NCI-H146 treated with DMSO at 0.1 percent for 48 hours (cell line): Measurements from ENCODE around the gene MLLT10.

Experiments
- DNase-seq: peaks from one replicate; lab custom pipeline; 2025; ENCODE audit not compliant: unreplicated experiment; lab: John Stamatoyannopoulos, UW

Gene MLLT10

DNA sequence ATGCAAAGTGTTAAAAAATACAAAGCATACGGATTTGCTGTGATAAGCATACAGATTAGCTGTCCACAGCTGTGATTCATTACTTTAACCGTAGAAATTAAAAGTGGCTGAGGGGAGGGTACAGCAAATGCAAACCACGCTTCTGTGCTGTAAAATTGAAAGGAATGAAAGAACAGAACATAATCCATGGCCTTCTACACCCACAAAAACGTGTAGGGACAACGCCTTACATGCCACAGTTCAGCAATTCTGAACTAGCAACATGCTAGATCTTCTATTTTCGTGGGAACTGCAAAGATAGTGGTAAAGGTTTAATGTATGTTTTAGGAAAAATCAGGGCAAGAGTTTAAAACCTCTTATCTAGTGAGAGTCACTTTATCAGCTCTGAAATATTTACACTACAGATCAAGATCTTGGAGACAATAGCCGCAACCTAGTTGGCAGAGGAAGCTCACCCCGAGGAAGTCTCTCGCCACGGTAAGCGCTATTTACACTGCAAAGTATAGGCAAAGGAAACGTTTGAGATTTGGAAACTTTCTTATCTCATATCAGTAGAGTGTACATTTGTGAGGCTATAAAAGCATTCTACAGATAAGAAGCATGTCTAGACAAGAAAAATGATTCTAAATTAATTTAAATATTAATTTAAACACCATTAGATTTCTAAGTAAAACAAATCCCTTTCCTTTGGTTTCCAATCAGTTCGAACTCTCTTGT is 193.6 kb downstream of the MLLT10 start:
- no peak for DNase-seq

DNA sequence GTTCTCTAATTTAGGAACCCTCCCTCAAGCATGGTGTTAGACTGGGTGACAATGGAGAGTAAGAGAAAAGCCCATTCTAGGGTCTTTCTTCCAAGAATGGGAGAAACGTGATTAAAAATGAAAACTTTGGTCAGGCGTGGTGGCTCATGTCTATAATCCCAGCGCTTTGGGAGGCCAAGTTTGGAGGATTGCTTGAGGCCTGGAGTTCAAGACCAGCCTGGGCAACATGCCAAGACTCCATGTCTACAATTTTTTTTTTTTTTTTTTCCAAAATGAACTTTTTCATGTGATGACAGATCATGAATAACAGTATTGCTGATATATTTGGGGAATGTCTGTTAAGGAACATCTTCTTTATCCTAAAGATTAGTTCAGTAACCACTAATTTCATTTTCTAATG is 194.6 kb downstream of the MLLT10 start:
- no peak for DNase-seq

DNA sequence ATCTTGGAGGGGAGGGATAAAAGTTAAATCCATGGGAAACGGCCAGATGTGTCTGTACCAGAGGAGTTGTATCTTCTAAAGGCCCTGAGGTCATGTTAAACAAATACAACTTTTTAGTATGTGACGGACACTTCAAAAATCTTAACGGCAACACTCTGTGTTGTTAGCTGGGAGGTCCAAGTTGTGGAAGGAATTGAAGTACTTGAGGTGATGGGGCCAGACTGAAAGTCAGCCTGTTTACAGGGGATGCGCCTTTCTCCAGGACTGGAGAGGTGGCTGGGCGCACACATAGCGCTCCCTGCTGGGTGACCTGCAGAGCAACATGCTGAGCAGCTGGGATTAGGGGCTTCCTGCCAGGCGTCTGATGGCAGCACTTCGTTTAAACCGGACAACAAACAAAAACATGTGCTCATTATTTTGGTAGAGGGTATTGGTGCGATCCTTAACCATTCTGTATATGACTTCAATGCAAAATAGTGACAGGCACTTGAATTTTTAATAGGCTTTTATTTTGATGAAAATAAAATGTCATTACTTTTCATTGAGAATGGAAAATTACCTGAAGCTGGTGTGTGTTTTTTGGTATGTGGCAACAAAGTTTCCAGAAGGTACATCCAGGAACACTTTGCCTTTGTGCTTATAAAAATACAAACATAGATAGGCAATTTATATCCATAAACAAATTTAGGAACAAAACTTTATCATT is 198.2 kb downstream of the MLLT10 start:
- DNase-seq, result peak; percentile 62

DNA sequence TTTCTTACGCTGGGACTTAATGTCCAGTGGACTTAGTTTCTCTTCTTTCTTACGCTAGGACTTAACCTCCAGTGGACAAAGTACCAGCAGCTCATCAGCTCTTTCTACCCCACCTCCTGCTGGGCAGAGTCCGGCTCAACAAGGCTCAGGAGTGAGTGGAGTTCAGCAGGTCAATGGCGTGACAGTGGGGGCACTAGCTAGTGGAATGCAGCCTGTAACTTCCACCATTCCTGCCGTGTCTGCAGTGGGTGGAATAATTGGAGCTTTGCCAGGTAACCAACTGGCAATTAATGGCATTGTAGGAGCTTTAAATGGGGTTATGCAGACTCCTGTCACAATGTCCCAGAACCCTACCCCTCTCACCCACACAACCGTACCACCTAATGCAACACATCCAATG is 199.7 kb downstream of the MLLT10 start:
- DNase-seq, result no peak

DNA sequence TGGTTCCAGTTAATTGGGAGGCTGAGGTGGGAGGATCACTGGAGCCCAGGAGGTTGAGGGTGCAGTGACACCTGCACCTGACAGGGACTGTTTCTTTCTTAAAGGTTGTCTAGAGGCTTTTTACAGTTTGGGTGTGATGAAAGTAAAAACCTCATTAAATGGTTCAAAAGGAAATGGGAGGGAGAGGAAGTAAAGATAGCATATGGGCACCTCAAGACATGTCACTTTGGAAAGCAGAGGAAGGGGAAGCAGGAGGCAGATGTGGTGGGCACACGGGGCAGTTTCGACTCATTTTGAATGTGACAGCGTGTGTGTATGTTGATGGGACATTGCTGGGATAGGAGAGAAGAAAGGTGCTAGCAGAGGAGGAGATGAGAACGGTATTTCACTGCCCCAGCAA is 203.1 kb downstream of the MLLT10 start:
- DNase-seq, result no peak

DNA sequence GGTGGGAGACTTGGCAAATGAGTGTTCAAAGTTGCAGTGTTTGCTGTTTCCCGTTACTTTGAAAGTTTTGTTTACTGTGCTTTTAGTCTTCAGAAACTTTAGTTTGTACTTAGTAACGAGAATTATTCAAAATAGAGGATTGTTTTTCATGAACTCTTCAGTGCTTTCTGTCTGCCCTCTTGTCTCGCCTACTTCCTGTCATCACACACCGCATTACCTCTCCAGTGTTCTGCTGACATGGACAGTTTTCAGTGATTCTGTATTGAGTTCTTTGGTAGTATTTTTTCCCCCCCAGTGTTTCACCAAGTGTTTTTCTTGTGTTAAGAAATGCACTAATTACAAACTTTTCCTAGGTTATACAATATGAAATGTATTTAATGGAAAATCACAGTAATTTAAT is 207.0 kb downstream of the MLLT10 start:
- DNase-seq, result no peak

DNA sequence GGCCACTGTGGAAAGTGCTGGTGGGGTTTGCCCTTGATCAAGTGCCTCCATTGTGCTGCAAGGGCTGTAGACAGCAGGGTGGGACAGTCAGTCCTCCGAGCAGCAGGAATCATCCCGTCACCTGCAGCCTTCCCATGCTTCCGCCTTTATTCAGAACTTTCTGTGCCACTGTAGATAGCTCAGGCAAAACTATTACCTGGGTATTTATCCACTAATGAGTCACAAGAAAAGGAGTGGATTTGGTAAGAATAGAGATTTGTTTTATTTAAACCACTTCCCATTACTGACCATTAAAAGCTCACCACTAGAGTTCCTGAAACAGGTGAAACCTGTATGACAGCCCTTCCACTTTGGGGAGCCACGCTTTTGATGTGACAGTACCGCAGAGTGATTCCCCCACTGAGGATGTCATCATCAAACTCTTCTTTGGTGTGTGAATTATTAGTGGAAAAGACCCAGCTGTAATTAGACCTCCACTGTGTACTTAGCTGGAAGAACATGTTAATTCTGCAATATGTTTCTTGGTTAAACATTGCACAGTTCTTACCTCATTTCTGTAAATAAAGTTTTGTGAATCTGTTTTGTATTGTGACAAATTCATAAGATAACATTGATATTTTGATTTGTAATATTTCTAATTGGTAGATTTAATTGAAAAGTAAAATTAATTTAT is 208.8 kb downstream of the MLLT10 start:
- DNase-seq, result no peak

DNA sequence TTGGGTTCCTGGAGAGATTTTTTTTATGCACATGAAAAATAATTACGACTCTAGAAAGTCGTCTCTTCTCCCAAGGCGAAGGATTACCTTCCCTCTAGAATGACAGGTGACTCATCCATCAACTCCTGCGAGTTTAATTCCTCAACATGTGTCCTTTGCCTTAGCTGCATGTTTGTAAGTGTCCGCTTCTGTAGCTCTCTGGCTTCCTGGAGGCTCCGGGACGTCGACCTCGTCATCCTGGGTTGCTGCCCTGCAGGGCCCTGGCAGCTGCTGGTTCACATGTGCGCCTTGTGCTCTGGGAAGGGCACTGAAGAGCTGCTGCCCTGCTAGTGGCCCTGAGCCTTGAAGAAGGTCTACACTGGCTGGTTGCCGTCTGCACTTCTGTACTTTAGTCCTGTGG is 210.2 kb downstream of the MLLT10 start:
- DNase-seq, result no peak

DNA sequence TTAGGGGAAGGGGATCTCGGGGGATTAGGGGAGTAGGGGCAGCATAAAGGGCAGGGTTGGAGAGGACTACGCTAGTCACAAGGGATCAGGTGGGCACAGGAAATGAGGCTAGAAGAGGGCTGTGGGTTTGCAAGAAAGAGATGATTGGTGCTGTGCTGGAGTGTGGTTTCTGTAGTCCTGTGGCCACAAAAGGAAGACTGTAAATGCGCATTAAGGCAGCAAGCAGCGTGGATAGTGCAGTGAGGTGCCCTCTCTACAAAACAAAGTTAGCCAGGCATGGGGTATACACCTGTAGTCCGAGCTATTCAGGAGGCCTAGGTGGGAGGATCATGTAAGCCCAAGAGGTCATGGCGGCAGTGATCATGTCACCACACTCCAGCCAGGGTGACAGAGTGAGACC is 212.1 kb downstream of the MLLT10 start:
- no peak for DNase-seq

DNA sequence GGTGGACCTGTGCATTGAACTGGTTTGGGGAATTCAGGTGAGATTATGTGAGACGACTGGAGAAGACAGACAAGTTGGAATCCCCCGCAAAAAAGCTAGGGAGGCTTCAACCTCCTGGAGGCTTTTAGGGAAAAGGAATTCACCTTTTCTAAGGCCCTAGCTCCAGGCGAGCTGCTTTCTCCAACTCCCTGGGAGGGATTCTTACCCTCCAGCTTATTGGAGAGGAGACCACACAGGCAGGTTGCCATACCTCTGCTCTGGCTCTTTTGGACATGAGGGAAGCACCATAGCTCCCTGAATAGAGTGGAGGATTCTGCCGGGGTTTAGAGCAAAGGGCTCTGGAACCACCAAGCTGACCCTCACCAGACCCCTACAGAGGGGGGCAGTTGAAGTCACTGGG is 213.8 kb downstream of the MLLT10 start:
- no peak for DNase-seq

DNA sequence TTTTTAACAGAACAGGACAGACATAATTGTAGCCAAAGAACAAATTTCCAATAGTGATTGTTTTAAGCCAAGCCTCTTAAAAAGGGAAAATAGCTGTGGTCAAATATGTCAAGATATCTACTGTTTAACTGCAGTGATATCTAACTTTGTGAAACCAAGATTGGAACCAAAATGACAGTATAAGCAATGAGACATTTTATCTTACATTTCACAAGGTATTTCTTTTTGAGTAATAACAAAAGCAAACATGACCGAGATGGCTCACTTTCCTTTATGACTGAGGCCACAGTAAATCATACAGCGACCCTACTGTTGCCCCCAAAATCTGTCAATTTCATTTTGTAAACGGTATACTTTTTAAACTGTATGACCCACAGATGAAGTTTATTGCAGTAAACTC is 215.8 kb downstream of the MLLT10 start:
- no peak for DNase-seq

DNA sequence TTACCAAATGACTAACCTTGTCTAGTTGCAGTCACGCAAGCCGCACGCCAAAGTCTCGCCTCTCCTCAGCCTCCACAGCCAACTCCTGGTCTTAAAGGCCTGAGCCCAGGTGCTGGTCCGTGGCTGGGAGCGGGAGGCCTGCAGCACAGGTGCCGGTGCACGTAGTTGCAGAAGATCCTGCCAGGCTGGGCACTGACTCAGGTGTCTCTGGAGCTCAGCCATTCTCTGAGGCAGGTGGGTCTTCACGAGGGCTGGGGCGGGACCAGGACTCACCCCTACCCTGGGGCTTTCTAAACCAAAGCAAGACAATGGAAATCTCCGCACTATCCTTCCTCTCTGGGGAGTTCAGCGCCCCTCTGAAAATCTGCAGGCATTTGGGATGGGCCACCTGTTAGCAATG is 216.4 kb downstream of the MLLT10 start:
- DNase-seq, result no peak

DNA sequence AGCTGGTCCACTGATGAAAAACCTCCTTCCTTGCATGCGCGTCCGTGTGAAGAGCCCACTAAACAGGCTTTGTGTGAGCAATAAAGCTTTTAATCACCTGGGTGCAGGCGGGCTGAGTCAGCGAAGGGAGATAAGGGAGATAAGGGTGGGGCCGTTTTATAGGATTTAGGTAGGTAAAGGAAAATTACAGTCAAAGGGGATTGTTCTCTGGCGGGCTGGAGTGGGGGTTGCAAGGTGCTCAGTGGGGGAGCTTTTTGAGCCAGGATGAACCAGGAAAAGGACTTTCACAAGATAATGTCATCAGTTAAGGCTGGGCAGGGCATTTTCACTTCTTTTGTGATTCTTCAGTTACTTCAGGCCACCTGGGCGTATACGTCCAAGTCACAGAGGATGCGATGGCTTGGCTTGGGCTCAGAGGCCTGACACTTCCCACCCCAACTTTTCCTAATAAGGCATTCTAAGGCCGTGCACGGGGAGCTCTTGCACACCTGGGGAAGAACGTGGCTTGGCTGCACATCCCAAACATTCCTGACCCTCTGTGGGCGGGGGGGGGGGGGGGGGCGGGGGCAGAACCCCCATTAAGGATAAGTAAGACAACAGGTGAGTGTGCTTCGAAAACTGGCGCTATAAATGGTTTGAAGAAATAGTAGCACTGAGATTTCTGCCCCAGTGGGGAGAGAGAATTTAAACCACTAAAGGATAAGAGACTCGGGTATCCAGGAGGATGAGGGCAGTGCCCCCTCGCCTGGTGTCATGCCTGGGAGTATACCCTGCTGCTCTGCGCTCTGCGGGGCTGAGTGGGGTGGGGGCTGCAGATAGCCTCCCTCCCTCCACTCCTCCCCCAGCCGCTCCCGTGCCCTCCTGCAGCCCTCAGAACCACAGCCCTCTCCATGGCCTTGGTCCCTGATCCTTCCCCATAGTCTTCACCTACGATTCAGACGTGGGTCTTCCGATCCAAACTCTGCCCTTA is 217.6 kb downstream of the MLLT10 start:
- peak; percentile 100 for DNase-seq

DNA sequence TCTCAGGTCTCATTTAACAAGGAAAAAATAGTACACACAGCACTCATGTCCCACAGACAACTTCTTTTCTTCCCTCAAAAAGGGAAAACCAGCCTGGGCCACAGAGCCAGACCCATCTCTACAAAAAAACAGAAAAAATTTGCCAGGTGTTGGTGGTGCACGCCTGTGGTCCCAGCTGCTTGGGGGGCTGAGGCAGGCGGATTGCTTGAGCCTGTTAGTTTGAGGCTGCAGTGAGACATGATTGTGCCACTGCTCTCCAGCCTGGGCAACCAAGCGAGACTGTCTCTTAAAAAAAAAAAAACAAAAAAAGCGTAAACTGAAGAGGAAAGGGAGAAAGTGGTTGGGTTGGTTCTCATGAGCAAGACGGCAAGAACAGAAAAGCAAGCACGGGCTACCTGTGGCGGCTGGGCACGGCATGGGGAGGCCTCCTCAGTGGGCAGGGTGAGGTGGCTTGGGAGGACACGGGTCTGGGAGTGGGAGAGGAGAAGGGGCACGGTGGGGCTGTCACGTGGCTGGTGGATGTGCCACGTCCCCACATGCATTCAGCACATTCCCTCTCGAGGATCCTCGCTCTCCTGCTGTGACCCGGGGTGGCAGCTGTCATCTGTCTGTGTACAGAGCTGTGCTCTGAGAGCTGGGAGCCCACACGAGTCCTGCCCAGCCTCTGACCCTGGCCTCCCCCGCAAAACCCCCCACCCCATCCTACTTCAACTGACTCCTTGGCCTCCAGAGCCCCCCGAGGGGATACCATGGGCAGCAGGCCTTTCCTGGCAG is 219.7 kb downstream of the MLLT10 start:
- DNase-seq, result no peak

DNA sequence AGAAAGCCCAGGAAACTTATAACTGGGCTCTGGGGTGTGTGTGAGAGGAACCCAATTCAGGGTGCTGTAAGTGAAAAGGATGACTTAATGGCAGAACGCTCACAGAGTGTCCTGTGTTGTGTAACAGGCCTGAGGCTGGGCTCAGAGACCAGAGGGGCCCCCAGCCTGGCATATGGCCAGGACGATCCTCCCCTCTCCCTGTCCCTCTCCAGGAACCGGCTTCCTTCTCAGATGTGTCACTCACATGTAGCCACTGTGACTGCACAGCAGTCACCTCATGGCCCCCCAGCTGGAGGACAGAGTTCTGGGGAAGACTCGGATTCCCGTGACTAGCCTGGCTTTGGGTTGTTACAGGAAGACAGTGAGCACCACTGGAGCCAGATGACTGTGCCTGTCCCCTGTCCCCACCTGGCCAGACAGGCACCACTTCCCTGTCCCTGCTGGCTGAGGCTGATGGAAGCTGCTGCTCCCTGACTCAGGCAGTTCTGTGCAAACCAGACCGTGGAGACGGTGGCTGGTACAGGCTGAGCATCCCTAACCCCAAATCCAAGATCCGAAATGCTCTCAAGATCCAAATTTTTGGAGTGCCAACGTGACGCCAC is 220.5 kb downstream of the MLLT10 start:
- no peak for DNase-seq

DNA sequence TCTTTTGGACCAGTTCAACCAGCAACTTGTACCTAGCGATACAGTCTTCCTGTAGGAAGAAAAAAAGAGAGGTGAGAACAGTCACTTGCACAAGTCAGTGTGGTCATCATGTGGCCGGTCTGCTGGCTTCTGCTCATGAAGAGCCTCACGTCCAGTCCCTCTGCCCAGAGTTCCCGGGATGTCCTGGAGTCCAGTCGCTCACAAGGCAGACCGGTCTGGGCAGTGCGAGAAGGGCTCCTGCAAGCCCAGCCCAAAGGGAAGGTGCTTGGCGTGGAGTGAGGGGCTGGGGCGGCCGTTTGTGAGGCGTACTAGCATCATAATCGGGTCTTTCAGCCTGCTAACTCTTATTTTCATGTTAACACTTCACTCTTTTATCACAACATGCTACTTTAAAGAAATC is 222.7 kb downstream of the MLLT10 start:
- no peak for DNase-seq

DNA sequence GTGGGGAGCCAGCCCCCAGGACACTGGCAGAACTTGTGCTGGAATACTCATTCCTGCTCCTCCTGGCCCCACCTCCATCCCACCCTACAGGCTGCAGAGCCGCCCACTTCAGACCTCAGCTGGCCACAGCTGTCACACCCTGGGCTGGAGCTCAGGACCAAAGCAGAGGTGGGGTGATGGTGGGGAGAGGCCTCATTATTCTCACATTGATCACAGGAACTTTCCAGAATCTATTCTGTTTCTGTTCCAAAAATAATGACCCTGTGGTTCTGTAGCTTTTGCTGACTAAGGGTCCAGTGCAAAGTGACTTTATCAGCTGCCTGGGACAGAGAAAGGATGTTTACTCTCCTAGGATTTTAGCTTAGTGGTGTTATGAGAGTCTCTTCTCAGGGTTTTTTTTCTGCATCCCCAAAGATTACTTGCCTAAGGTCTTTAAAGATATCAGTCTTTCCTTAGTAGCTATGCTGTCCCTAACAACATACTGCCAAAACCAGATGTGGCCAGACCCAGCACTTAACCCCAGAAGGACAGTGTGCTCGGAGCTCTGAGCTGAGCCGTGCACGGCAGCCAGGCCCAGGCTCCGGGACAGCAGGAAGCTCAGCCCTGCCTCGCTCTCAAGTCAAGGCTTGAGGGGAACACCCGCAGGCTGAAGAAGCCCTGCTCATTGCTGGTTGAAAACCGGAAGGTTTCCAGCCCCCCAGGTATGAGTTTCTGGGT is 223.3 kb downstream of the MLLT10 start:
- DNase-seq, result no peak

DNA sequence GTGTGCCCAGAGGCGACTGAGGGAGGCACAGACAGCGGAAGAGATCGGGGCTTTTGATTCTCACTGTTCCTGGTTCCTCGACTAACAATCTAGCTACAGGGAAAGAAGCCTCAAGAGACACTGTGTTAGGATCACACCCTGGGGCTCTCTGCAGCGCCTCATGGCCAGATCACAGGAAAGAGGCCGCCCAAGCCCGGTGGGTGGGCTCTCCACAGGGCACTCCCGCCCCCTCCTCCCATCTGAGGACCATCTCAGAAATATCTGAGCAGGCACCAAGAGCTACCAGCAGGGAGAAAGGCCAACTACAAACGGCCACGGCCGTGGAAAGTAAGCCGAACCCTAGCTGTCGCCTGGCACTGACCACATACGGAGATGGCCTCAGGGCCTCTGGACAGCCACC is 224.2 kb downstream of the MLLT10 start:
- DNase-seq, result no peak

DNA sequence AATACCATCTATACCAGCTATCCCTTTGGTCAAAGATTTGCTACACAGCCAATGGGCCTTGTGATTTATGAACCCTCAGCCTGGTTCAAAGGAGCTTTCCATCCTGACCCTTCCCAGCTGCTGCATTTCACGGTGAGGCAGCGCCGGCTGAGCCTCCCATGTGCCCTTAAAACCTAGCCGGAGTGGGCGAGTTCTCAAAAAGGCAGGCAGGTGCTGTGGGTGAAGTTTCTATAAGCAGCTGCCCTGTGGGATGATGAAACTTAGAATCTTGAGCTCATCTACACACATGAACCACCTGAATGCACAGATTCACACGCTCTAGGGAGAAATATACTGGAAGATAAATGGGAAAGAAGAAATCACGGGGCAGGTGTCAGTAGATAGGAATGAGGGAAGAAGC is 224.7 kb downstream of the MLLT10 start:
- no peak for DNase-seq
